WTC11 (cell line): ENCODE results near the gene TPM4. TPM values are rescaled to one million over a fixed set of nuclear protein-coding genes. Genes with fewer than 3 reads are reported as not detected.

ENCODE experiments used
- CREM ChIP-seq: sonication (generic); formaldehyde crosslinking; IDR thresholded peaks from 2 replicates; pipeline ENCODE4 v1.8.1; 2022; ENCODE audit warnings: mild to moderate bottlenecking, missing genetic modification reagents, moderate library complexity
- EMX1 ChIP-seq: fragments of 250-450 bp; sonication (Bioruptor Pico); IDR thresholded peaks from 2 replicates; pipeline ENCODE4 v1.8.0; 2021; ENCODE audit warnings: mild to moderate bottlenecking
- ESRRA ChIP-seq: sonication (generic); formaldehyde crosslinking; IDR thresholded peaks from 2 replicates; pipeline ENCODE4 v1.8.1; 2022; ENCODE audit warnings: mild to moderate bottlenecking, missing genetic modification reagents, borderline replicate concordance
- ETV6 ChIP-seq: sonication (generic); formaldehyde crosslinking; IDR thresholded peaks from 2 replicates; pipeline ENCODE4 v1.8.1; 2022; ENCODE audit warnings: mild to moderate bottlenecking, missing genetic modification reagents
- GABPB1 ChIP-seq: sonication (generic); formaldehyde crosslinking; IDR thresholded peaks from 2 replicates; pipeline ENCODE4 v1.8.1; 2023; ENCODE audit warnings: mild to moderate bottlenecking, missing genetic modification reagents
- GRHL2 ChIP-seq: fragments of 250-450 bp; sonication (Bioruptor Pico); IDR thresholded peaks from 2 replicates; pipeline ENCODE4 v1.8.0; 2022; ENCODE audit warnings: mild to moderate bottlenecking, moderate library complexity; ENCODE audit not compliant: insufficient replicate concordance, severe bottlenecking
- JAZF1 ChIP-seq: fragments of 250-450 bp; sonication (Bioruptor Pico); IDR thresholded peaks from 2 replicates; pipeline ENCODE4 v1.9.0; 2021; ENCODE audit warnings: moderate library complexity, mild to moderate bottlenecking, inconsistent platforms
- JUN ChIP-seq: sonication (generic); formaldehyde crosslinking; IDR thresholded peaks from 2 replicates; pipeline ENCODE4 v1.8.0; 2023; ENCODE audit warnings: mild to moderate bottlenecking, missing genetic modification reagents
- KAT7 ChIP-seq: sonication (generic); formaldehyde crosslinking; IDR thresholded peaks from 2 replicates; pipeline ENCODE4 v1.8.1; 2023; ENCODE audit warnings: missing genetic modification reagents, mild to moderate bottlenecking, borderline replicate concordance
- MYBL2 ChIP-seq: sonication (generic); formaldehyde crosslinking; IDR thresholded peaks from 2 replicates; pipeline ENCODE4 v1.8.1; 2023; ENCODE audit warnings: mild to moderate bottlenecking, moderate library complexity, missing genetic modification reagents
- NFE2L1 ChIP-seq: sonication (generic); formaldehyde crosslinking; IDR thresholded peaks from 2 replicates; pipeline ENCODE4 v1.8.1; 2023; ENCODE audit warnings: missing genetic modification reagents
- OVOL2 ChIP-seq: fragments of 250-450 bp; sonication (Bioruptor Pico); IDR thresholded peaks from 2 replicates; pipeline ENCODE4 v1.9.0; 2021; ENCODE audit warnings: mild to moderate bottlenecking, borderline replicate concordance
- SMAD3 ChIP-seq: sonication (generic); formaldehyde crosslinking; IDR thresholded peaks from 2 replicates; pipeline ENCODE4 v1.8.0; 2022; ENCODE audit warnings: missing genetic modification reagents, mild to moderate bottlenecking, borderline replicate concordance
- SP1 ChIP-seq: sonication (generic); formaldehyde crosslinking; conservative IDR thresholded peaks from 2 replicates; pipeline ENCODE4 v1.8.1; 2022; ENCODE audit warnings: missing genetic modification reagents
- TP53 ChIP-seq: sonication (generic); formaldehyde crosslinking; IDR thresholded peaks from 2 replicates; pipeline ENCODE4 v1.8.1; 2023; ENCODE audit warnings: mild to moderate bottlenecking, missing genetic modification reagents
- ZNF317 ChIP-seq: sonication (generic); formaldehyde crosslinking; IDR thresholded peaks from 2 replicates; pipeline ENCODE4 v1.8.1; 2023; ENCODE audit warnings: low read depth, mild to moderate bottlenecking, moderate library complexity, missing genetic modification reagents, borderline replicate concordance
- ZNF396 ChIP-seq: fragments of 250-450 bp; sonication (Bioruptor Pico); IDR thresholded peaks from 2 replicates; pipeline ENCODE4 v1.8.0; 2021; ENCODE audit warnings: mild to moderate bottlenecking, moderate library complexity, borderline replicate concordance
- ZNF416 ChIP-seq: fragments of 250-450 bp; sonication (Bioruptor Pico); IDR thresholded peaks from 2 replicates; pipeline ENCODE4 v1.9.0; 2021; ENCODE audit warnings: mild to moderate bottlenecking, inconsistent platforms
- ZNF423 ChIP-seq: fragments of 250-450 bp; sonication (Bioruptor Pico); IDR thresholded peaks from 2 replicates; pipeline ENCODE4 v2.1.2; 2022; ENCODE audit warnings: mild to moderate bottlenecking, moderate library complexity
- total RNA-seq: library from RNA; stranded (reverse); gene quantifications from 3 replicates; pipeline ENCODE4 v1.2.3, GENCODE V29; 2021
- TF ChIP-seq, protein P1 (sequence below): sonication (generic); formaldehyde crosslinking; IDR thresholded peaks from 2 replicates; pipeline ENCODE4 v1.8.0; 2023; ENCODE audit warnings: mild to moderate bottlenecking, missing genetic modification reagents
- TF ChIP-seq, protein P2 (sequence below): sonication (generic); formaldehyde crosslinking; conservative IDR thresholded peaks from 2 replicates; pipeline ENCODE4 v1.8.1; 2022; ENCODE audit warnings: mild to moderate bottlenecking, missing genetic modification reagents
- TF ChIP-seq, protein P3 (sequence below): sonication (generic); formaldehyde crosslinking; IDR thresholded peaks from 2 replicates; pipeline ENCODE4 v1.8.1; 2023; ENCODE audit warnings: mild to moderate bottlenecking, missing genetic modification reagents
- TF ChIP-seq, protein P4 (sequence below): sonication (generic); formaldehyde crosslinking; IDR thresholded peaks from 2 replicates; pipeline ENCODE4 v1.8.0; 2023; ENCODE audit warnings: missing genetic modification reagents, mild to moderate bottlenecking, borderline replicate concordance
- TF ChIP-seq, protein P5 (sequence below): sonication (generic); formaldehyde crosslinking; IDR thresholded peaks from 2 replicates; pipeline ENCODE4 v1.8.1; 2022; ENCODE audit warnings: mild to moderate bottlenecking, missing genetic modification reagents, moderate library complexity, borderline replicate concordance
- TF ChIP-seq, protein P6 (sequence below): sonication (generic); formaldehyde crosslinking; IDR thresholded peaks from 2 replicates; pipeline ENCODE4 v1.8.1; 2023; ENCODE audit warnings: mild to moderate bottlenecking, missing genetic modification reagents
- TF ChIP-seq, protein P7 (sequence below): sonication (generic); formaldehyde crosslinking; IDR thresholded peaks from 2 replicates; pipeline ENCODE4 v1.8.0; 2022; ENCODE audit warnings: mild to moderate bottlenecking, missing genetic modification reagents
- TF ChIP-seq, protein P8 (sequence below): sonication (generic); formaldehyde crosslinking; IDR thresholded peaks from 2 replicates; pipeline ENCODE4 v1.8.0; 2023; ENCODE audit warnings: missing genetic modification reagents

TPM4 gene
- total RNA-seq, 1 experiment from 2014 or later = 302 TPM

DNA sequence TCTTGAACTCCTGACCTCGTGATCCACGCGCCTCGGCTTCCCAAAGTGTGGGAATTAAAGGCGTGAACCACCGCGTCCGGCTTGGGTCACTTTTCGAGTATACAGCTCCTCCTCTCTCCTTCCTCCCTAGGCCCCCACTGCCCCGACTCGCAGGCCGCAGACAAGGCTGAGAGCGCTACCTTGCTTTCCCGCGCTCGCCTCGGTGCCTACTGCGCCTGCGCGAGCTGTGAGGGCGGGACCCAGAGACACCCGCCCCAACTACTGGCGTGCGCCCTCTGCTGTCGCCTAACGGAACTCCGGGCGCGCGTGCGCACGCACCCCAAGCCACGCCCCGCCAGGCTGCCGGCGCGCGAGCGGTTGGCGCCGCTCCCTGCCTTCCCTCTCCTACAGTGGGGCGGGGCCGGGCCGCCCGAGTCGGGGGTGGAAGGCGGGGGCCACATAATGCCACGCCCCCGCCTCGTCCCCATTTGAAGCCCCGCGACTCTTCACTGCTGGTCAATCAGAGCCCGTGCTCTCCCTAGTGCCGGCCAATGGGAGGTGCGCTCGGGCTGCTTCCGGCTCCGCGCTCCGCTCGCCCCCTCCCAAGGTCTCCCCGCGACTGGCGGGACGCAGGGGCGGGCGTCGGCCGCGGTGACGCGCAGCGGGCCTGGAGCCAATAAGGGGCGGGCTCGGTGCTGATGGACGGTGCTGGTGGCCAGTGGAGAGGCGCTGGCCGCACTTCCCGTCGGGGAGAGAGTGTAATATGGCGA is 35.0 kb downstream of the TPM4 start, which contains the start of gene RAB8A (continued):
- TF ChIP-seq, protein P1, sequence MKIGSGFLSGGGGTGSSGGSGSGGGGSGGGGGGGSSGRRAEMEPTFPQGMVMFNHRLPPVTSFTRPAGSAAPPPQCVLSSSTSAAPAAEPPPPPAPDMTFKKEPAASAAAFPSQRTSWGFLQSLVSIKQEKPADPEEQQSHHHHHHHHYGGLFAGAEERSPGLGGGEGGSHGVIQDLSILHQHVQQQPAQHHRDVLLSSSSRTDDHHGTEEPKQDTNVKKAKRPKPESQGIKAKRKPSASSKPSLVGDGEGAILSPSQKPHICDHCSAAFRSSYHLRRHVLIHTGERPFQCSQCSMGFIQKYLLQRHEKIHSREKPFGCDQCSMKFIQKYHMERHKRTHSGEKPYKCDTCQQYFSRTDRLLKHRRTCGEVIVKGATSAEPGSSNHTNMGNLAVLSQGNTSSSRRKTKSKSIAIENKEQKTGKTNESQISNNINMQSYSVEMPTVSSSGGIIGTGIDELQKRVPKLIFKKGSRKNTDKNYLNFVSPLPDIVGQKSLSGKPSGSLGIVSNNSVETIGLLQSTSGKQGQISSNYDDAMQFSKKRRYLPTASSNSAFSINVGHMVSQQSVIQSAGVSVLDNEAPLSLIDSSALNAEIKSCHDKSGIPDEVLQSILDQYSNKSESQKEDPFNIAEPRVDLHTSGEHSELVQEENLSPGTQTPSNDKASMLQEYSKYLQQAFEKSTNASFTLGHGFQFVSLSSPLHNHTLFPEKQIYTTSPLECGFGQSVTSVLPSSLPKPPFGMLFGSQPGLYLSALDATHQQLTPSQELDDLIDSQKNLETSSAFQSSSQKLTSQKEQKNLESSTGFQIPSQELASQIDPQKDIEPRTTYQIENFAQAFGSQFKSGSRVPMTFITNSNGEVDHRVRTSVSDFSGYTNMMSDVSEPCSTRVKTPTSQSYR = peak; percentile 43; the same call in 1 of the 2 replicates
- TF ChIP-seq KAT7 (CRISPR knock-in tag) (no peak), ZNF396 (CRISPR knock-in tag) (no peak), ZNF423 (CRISPR knock-in tag) (no peak), GRHL2 (CRISPR knock-in tag) (no peak), MYBL2 (CRISPR knock-in tag) (no peak; the same call in 1 of the 2 replicates), ZNF317 (CRISPR knock-in tag) (no peak), ZNF416 (CRISPR knock-in tag) (no peak), SP1 (CRISPR knock-in tag) (peak; percentile 95), GABPB1 (CRISPR knock-in tag) (peak; percentile 31), SMAD3 (no peak), JUN (no peak), NFE2L1 (CRISPR knock-in tag) (peak; percentile 79; the same call in 1 of the 2 replicates), TP53 (CRISPR knock-in tag) (no peak), CREM (CRISPR knock-in tag) (peak; percentile 87; the same call in 1 of the 2 replicates), JAZF1 (no peak), ETV6 (0 out of 2 replicates have a peak, but pooled peaks have one; percentile 18), ESRRA (CRISPR knock-in tag) (no peak), OVOL2 (no peak), EMX1 (no peak)
- TF ChIP-seq, protein P2, sequence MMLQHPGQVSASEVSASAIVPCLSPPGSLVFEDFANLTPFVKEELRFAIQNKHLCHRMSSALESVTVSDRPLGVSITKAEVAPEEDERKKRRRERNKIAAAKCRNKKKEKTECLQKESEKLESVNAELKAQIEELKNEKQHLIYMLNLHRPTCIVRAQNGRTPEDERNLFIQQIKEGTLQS (CRISPR knock-in tag) = no peak
- TF ChIP-seq, protein P3, sequence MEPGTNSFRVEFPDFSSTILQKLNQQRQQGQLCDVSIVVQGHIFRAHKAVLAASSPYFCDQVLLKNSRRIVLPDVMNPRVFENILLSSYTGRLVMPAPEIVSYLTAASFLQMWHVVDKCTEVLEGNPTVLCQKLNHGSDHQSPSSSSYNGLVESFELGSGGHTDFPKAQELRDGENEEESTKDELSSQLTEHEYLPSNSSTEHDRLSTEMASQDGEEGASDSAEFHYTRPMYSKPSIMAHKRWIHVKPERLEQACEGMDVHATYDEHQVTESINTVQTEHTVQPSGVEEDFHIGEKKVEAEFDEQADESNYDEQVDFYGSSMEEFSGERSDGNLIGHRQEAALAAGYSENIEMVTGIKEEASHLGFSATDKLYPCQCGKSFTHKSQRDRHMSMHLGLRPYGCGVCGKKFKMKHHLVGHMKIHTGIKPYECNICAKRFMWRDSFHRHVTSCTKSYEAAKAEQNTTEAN (CRISPR knock-in tag) = no peak
- TF ChIP-seq, protein P4, sequence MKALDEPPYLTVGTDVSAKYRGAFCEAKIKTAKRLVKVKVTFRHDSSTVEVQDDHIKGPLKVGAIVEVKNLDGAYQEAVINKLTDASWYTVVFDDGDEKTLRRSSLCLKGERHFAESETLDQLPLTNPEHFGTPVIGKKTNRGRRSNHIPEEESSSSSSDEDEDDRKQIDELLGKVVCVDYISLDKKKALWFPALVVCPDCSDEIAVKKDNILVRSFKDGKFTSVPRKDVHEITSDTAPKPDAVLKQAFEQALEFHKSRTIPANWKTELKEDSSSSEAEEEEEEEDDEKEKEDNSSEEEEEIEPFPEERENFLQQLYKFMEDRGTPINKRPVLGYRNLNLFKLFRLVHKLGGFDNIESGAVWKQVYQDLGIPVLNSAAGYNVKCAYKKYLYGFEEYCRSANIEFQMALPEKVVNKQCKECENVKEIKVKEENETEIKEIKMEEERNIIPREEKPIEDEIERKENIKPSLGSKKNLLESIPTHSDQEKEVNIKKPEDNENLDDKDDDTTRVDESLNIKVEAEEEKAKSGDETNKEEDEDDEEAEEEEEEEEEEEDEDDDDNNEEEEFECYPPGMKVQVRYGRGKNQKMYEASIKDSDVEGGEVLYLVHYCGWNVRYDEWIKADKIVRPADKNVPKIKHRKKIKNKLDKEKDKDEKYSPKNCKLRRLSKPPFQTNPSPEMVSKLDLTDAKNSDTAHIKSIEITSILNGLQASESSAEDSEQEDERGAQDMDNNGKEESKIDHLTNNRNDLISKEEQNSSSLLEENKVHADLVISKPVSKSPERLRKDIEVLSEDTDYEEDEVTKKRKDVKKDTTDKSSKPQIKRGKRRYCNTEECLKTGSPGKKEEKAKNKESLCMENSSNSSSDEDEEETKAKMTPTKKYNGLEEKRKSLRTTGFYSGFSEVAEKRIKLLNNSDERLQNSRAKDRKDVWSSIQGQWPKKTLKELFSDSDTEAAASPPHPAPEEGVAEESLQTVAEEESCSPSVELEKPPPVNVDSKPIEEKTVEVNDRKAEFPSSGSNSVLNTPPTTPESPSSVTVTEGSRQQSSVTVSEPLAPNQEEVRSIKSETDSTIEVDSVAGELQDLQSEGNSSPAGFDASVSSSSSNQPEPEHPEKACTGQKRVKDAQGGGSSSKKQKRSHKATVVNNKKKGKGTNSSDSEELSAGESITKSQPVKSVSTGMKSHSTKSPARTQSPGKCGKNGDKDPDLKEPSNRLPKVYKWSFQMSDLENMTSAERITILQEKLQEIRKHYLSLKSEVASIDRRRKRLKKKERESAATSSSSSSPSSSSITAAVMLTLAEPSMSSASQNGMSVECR (CRISPR knock-in tag) = no peak; the same call in 1 of the 2 replicates
- TF ChIP-seq, protein P5, sequence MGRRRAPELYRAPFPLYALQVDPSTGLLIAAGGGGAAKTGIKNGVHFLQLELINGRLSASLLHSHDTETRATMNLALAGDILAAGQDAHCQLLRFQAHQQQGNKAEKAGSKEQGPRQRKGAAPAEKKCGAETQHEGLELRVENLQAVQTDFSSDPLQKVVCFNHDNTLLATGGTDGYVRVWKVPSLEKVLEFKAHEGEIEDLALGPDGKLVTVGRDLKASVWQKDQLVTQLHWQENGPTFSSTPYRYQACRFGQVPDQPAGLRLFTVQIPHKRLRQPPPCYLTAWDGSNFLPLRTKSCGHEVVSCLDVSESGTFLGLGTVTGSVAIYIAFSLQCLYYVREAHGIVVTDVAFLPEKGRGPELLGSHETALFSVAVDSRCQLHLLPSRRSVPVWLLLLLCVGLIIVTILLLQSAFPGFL (CRISPR knock-in tag) = no peak
- TF ChIP-seq, protein P6, sequence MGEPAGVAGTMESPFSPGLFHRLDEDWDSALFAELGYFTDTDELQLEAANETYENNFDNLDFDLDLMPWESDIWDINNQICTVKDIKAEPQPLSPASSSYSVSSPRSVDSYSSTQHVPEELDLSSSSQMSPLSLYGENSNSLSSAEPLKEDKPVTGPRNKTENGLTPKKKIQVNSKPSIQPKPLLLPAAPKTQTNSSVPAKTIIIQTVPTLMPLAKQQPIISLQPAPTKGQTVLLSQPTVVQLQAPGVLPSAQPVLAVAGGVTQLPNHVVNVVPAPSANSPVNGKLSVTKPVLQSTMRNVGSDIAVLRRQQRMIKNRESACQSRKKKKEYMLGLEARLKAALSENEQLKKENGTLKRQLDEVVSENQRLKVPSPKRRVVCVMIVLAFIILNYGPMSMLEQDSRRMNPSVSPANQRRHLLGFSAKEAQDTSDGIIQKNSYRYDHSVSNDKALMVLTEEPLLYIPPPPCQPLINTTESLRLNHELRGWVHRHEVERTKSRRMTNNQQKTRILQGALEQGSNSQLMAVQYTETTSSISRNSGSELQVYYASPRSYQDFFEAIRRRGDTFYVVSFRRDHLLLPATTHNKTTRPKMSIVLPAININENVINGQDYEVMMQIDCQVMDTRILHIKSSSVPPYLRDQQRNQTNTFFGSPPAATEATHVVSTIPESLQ (CRISPR knock-in tag) = no peak
- TF ChIP-seq, protein P7, sequence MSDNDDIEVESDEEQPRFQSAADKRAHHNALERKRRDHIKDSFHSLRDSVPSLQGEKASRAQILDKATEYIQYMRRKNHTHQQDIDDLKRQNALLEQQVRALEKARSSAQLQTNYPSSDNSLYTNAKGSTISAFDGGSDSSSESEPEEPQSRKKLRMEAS (CRISPR knock-in tag) = peak; percentile 95
- TF ChIP-seq, protein P8, sequence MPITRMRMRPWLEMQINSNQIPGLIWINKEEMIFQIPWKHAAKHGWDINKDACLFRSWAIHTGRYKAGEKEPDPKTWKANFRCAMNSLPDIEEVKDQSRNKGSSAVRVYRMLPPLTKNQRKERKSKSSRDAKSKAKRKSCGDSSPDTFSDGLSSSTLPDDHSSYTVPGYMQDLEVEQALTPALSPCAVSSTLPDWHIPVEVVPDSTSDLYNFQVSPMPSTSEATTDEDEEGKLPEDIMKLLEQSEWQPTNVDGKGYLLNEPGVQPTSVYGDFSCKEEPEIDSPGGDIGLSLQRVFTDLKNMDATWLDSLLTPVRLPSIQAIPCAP (CRISPR knock-in tag) = no peak
